Fibroblast of the aortic adventitia (primary cell): ENCODE data around the gene ABCB7. TPM values are rescaled to one million over a fixed set of nuclear protein-coding genes. Genes with fewer than 3 reads are reported as not detected.
"Not testable (repeated sequence)": the region's sequence is repeated elsewhere in the genome, so short reads cannot be mapped to it uniquely, and the experiment has no call there.

Source experiments
- DNase-seq: peaks from one replicate; pipeline ENCODE4 v3.0.0-alpha.2; 2010; ENCODE audit warnings: low read depth
- H3K4me3 ChIP-seq: 2 replicates; pipeline ENCODE4 v1.5.1; 2011; ENCODE audit warnings: low read depth, mild to moderate bottlenecking, control low read depth, low read length, moderate library complexity
- total RNA-seq: library from RNA; depleted of rRNA; stranded (reverse); fragments of >200 nt; gene quantifications from 2 replicates; pipeline ENCODE4 v1.2.3, GENCODE V29; 2012; ENCODE audit warnings: low replicate concordance
- TF ChIP-seq, protein P1 (sequence below): IDR thresholded peaks from 2 replicates; pipeline ENCODE4 v1.5.1; 2011; ENCODE audit warnings: mild to moderate bottlenecking, low read length, control low read depth, inconsistent platforms; ENCODE audit not compliant: insufficient read depth

ABCB7 gene
- total RNA-seq: 16.7 and 19.2 TPM in 2 replicates

- peak within 1 kb of the TSS; percentile 77 for H3K4me3 ChIP-seq
- peak; percentile 82 for DNase-seq
- TF ChIP-seq, protein P1, sequence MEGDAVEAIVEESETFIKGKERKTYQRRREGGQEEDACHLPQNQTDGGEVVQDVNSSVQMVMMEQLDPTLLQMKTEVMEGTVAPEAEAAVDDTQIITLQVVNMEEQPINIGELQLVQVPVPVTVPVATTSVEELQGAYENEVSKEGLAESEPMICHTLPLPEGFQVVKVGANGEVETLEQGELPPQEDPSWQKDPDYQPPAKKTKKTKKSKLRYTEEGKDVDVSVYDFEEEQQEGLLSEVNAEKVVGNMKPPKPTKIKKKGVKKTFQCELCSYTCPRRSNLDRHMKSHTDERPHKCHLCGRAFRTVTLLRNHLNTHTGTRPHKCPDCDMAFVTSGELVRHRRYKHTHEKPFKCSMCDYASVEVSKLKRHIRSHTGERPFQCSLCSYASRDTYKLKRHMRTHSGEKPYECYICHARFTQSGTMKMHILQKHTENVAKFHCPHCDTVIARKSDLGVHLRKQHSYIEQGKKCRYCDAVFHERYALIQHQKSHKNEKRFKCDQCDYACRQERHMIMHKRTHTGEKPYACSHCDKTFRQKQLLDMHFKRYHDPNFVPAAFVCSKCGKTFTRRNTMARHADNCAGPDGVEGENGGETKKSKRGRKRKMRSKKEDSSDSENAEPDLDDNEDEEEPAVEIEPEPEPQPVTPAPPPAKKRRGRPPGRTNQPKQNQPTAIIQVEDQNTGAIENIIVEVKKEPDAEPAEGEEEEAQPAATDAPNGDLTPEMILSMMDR: peak; percentile 23
Measured at GRCh38 chrX:75155827-75156525, at the start of gene ABCB7. ABCB7 (minus strand) TSS chrX:75156283; CDS start chrX:75156272, 11 bp downstream.

GRCh38 chrX:75188415-75189206 lies 32.5 kb upstream of the ABCB7 start:
- H3K4me3 ChIP-seq, DNase-seq: not testable (repeated sequence)

DNA sequence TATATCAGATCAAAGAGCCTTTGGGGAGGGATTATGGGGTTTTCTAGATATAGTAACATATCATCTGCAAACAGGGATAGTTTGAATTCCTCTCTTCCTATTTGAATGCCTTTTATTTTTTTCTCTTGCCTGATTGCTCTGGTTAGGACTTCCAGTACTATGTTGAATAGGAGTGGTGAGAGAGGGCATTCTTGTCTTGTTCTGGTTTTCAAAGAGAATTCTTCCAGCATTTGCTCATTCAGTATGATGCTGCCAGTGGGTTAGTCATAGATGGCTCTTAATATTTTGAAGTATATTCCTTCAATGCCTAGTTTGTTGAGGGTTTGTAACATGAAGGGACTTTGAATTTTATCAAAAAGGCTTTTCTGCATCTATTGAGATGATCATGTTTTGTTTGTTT lies 25.6 kb upstream of the ABCB7 start:
- DNase-seq: peak; percentile 29
- no peak overlapping the region for H3K4me3 ChIP-seq
- TF ChIP-seq, protein P1: no peak

GRCh38 chrX:75179536-75180293 lies 23.6 kb upstream of the ABCB7 start:
- DNase-seq, H3K4me3 ChIP-seq: not testable (repeated sequence)

DNA sequence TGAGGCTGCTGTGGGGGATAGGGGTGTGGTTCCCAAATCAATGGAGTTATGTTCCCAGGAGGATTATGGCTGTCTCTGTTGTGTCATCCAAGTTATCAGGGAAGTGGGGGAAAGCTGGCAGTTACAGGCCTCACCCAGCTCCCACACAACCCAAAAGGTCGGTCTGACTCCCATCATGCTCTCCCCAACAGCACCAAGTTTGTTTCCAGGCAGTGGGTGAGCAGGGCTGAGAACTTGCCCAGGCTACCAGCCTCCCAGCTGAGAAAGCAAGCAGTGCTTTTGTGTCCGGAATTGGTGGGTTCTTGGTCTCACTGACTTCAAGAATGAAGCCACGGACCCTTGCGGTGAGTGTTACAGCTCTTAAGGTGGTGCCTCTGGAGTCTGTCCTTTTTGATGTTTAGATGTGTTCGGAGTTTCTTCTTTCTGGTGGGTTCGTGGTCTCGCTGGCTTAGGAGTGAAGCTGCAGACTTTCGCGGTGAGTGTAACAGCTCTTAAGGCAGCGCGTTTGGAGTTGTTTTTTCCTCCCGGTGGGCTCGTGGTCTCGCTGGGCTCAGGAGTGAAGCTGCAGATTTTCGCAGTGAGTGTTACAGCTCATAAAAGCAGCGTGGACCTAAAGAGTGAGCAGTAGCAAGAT lies 16.3 kb upstream of the ABCB7 start:
- H3K4me3 ChIP-seq, DNase-seq: not testable (repeated sequence)

- TF ChIP-seq, protein P1: no peak
- no peak overlapping the region for H3K4me3 ChIP-seq
- no peak for DNase-seq
Measured at GRCh38 chrX:75158054-75158453, 2.0 kb upstream of the ABCB7 start.

- TF ChIP-seq, protein P1: no peak
- H3K4me3 ChIP-seq: peak overlapping the region; percentile 77
- peak; percentile 52 for DNase-seq
Measured at GRCh38 chrX:75156531-75156945, 455 bp upstream of the ABCB7 start.

DNA sequence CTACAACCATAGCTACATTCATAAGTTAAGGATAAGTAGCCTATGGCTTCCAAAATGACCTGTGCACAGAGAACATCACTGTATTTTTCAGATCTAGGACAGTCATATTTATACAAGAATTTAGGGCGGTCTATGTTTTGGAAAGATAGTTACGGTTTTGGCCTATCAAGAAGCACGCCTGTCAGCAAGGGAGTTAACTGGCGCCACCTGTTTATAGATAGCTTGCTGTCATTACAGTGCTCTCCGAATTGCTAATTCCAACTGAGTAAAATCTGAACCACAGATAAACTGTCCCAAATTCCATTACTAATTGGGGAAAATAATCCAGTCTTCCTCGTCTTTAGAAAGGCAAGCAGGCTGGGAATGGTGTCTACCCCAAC lies 646 bp downstream of the ABCB7 start:
- H3K4me3 ChIP-seq: peak overlapping the region; percentile 77
- peak; percentile 4 for DNase-seq
- TF ChIP-seq, protein P1: no peak
